ENCODE data around the gene RASL10B. TPM values are rescaled to one million over a fixed set of nuclear protein-coding genes. Genes with fewer than 3 reads are reported as not detected.

Gene RASL10B
- total RNA-seq, 1 experiment from 2014 or later = 17.4 TPM

DNA sequence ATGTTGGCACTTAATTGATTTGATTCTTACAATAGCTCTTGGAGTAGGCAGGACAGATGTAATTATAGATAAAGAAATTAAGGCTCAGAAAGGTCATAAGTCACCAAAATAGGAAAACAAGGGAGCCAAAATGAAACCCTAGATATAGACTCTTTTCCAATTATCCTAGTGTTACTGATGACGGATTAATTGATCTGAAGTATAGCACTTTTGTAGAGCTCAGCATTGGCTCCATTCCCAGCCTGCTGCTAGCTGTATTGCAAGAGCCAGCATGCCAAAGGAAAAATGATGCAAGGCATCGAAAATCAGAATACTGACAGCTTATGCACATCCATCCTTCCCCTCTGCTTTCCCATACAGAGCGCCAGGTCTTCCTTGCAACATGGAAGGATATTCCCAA is 21.6 kb upstream of the RASL10B start (continued):
- TF ChIP-seq, protein P1, sequence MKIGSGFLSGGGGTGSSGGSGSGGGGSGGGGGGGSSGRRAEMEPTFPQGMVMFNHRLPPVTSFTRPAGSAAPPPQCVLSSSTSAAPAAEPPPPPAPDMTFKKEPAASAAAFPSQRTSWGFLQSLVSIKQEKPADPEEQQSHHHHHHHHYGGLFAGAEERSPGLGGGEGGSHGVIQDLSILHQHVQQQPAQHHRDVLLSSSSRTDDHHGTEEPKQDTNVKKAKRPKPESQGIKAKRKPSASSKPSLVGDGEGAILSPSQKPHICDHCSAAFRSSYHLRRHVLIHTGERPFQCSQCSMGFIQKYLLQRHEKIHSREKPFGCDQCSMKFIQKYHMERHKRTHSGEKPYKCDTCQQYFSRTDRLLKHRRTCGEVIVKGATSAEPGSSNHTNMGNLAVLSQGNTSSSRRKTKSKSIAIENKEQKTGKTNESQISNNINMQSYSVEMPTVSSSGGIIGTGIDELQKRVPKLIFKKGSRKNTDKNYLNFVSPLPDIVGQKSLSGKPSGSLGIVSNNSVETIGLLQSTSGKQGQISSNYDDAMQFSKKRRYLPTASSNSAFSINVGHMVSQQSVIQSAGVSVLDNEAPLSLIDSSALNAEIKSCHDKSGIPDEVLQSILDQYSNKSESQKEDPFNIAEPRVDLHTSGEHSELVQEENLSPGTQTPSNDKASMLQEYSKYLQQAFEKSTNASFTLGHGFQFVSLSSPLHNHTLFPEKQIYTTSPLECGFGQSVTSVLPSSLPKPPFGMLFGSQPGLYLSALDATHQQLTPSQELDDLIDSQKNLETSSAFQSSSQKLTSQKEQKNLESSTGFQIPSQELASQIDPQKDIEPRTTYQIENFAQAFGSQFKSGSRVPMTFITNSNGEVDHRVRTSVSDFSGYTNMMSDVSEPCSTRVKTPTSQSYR (CRISPR knock-in tag; IDR thresholded peaks at IDR 0.05) = no peak
- TF ChIP-seq, protein P2, sequence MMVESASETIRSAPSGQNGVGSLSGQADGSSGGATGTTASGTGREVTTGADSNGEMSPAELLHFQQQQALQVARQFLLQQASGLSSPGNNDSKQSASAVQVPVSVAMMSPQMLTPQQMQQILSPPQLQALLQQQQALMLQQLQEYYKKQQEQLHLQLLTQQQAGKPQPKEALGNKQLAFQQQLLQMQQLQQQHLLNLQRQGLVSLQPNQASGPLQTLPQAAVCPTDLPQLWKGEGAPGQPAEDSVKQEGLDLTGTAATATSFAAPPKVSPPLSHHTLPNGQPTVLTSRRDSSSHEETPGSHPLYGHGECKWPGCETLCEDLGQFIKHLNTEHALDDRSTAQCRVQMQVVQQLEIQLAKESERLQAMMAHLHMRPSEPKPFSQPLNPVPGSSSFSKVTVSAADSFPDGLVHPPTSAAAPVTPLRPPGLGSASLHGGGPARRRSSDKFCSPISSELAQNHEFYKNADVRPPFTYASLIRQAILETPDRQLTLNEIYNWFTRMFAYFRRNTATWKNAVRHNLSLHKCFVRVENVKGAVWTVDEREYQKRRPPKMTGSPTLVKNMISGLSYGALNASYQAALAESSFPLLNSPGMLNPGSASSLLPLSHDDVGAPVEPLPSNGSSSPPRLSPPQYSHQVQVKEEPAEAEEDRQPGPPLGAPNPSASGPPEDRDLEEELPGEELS (CRISPR knock-in tag; IDR thresholded peaks at IDR 0.05) = no peak
- TF ChIP-seq ZNF416 (CRISPR knock-in tag; IDR thresholded peaks at IDR 0.05) = no peak

DNA sequence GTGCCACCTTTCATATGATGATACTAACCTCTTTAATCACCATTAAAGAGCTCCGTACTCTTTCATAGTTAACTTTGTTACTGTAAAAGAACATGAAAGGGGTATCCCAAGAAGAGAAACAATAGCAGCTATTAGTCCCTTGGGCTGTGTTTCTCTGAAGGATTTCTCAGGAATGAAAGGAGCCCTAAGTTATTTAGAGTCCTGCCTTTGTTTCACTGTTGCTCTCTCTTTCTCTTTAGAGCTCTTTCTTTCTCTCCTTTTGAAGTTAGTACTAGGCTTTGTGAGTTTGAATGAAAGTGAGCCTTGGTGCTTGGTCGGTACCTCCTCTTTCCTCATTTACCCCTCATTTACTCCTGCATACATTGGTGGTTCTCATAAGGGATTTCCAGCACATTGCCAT is 20.5 kb upstream of the RASL10B start:
- CTCF ChIA-PET = interaction anchor here (1.2 to 1.4 kb wide), 2 partner anchors 17 to 36 kb away, joined by 3 to 7 read pairs; no protein-coding TSS in a partner anchor
- Mint-ChIP-seq H3K27ac (no peak overlapping the region), H3K9me3 (no peaks in the 10 kb centered on the region), H3K27me3 (ENCODE audit: low read depth) (no peaks in the 10 kb centered on the region), H3K4me1 (no peaks in the 10 kb centered on the region), H3K4me3 (no peak overlapping the region), H3K36me3 (peaks cover 30% of the 10 kb centered on the region)
- POLR2A ChIA-PET = no interaction called here
- ATAC-seq (no peak), DNase-seq (ENCODE audit: low spot score) (no peak)
- TF ChIP-seq, protein P3, sequence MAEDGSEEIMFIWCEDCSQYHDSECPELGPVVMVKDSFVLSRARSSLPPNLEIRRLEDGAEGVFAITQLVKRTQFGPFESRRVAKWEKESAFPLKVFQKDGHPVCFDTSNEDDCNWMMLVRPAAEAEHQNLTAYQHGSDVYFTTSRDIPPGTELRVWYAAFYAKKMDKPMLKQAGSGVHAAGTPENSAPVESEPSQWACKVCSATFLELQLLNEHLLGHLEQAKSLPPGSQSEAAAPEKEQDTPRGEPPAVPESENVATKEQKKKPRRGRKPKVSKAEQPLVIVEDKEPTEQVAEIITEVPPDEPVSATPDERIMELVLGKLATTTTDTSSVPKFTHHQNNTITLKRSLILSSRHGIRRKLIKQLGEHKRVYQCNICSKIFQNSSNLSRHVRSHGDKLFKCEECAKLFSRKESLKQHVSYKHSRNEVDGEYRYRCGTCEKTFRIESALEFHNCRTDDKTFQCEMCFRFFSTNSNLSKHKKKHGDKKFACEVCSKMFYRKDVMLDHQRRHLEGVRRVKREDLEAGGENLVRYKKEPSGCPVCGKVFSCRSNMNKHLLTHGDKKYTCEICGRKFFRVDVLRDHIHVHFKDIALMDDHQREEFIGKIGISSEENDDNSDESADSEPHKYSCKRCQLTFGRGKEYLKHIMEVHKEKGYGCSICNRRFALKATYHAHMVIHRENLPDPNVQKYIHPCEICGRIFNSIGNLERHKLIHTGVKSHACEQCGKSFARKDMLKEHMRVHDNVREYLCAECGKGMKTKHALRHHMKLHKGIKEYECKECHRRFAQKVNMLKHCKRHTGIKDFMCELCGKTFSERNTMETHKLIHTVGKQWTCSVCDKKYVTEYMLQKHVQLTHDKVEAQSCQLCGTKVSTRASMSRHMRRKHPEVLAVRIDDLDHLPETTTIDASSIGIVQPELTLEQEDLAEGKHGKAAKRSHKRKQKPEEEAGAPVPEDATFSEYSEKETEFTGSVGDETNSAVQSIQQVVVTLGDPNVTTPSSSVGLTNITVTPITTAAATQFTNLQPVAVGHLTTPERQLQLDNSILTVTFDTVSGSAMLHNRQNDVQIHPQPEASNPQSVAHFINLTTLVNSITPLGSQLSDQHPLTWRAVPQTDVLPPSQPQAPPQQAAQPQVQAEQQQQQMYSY (CRISPR knock-in tag; IDR thresholded peaks at IDR 0.05) = no peak
- TF ChIP-seq, protein P4, sequence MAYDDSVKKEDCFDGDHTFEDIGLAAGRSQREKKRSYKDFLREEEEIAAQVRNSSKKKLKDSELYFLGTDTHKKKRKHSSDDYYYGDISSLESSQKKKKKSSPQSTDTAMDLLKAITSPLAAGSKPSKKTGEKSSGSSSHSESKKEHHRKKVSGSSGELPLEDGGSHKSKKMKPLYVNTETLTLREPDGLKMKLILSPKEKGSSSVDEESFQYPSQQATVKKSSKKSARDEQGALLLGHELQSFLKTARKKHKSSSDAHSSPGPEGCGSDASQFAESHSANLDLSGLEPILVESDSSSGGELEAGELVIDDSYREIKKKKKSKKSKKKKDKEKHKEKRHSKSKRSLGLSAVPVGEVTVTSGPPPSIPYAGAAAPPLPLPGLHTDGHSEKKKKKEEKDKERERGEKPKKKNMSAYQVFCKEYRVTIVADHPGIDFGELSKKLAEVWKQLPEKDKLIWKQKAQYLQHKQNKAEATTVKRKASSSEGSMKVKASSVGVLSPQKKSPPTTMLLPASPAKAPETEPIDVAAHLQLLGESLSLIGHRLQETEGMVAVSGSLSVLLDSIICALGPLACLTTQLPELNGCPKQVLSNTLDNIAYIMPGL (CRISPR knock-in tag; IDR thresholded peaks at IDR 0.05) = no peak
- TF ChIP-seq, protein P5, sequence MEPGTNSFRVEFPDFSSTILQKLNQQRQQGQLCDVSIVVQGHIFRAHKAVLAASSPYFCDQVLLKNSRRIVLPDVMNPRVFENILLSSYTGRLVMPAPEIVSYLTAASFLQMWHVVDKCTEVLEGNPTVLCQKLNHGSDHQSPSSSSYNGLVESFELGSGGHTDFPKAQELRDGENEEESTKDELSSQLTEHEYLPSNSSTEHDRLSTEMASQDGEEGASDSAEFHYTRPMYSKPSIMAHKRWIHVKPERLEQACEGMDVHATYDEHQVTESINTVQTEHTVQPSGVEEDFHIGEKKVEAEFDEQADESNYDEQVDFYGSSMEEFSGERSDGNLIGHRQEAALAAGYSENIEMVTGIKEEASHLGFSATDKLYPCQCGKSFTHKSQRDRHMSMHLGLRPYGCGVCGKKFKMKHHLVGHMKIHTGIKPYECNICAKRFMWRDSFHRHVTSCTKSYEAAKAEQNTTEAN (CRISPR knock-in tag; IDR thresholded peaks at IDR 0.05) = no peak
- TF ChIP-seq ESRRA (CRISPR knock-in tag; IDR thresholded peaks at IDR 0.05; ENCODE audit: borderline replicate concordance) (no peak), TEAD1 (CRISPR knock-in tag; IDR thresholded peaks at IDR 0.05) (no peak), NR1H2 (CRISPR knock-in tag; IDR thresholded peaks at IDR 0.05) (no peak), RORB (CRISPR knock-in tag; IDR thresholded peaks at IDR 0.05) (no peak), ATF1 (CRISPR knock-in tag; IDR thresholded peaks at IDR 0.05) (no peak), CTCF (IDR thresholded peaks at IDR 0.05) (no peak), FOXK1 (CRISPR knock-in tag; IDR thresholded peaks at IDR 0.05) (no peak)
- TF ChIP-seq, protein P6, sequence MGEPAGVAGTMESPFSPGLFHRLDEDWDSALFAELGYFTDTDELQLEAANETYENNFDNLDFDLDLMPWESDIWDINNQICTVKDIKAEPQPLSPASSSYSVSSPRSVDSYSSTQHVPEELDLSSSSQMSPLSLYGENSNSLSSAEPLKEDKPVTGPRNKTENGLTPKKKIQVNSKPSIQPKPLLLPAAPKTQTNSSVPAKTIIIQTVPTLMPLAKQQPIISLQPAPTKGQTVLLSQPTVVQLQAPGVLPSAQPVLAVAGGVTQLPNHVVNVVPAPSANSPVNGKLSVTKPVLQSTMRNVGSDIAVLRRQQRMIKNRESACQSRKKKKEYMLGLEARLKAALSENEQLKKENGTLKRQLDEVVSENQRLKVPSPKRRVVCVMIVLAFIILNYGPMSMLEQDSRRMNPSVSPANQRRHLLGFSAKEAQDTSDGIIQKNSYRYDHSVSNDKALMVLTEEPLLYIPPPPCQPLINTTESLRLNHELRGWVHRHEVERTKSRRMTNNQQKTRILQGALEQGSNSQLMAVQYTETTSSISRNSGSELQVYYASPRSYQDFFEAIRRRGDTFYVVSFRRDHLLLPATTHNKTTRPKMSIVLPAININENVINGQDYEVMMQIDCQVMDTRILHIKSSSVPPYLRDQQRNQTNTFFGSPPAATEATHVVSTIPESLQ (CRISPR knock-in tag; IDR thresholded peaks at IDR 0.05) = no peak
